Measurements from ENCODE around the gene IL17D. TPM values are rescaled to one million over a fixed set of nuclear protein-coding genes. Genes with fewer than 3 reads are reported as not detected.

IL17D gene
- total and polyA plus RNA-seq, 2 donors (not counting 1 experiment from before 2014, with no cell fraction given), result 0.09 TPM; not detected in 1

DNA sequence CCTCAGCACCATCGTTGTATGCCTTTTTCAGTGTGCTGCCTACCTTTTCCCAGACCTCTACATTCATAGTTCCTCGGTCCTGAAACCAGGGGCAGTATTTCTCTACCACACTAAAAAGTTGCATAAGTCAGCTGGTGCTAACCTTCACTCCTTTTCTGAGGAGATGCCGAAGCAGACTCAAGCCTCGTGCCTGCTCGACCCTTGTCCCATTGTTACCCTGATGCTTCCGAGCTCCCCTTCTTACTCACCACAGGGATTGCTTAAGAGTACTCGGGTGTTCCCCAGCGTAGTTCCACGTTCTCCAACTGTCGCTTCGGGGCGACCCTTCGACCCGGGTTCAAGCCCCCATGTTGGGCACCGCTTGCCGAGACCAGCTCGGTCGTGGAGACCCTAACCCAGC lies 19.0 kb upstream of the IL17D start:
- Histone ChIP-seq H3K36me3 (replicated peaks in 1 of 2; ENCODE audit: control extremely low read depth in 1 of 2, control insufficient read depth in 1 of 2, extremely low read depth in 1 of 2, insufficient read depth in 2 of 2, low read length in 1 of 2) (peaks cover 4 to 5% of the 10 kb centered on the region in 2 experiments), H3K79me2 (ENCODE audit: control insufficient read depth, insufficient read depth, low read length) (no peaks in the 10 kb centered on the region), H2AFZ (ENCODE audit: insufficient read depth, low read depth, low read length, poor library complexity, severe bottlenecking) (no peak overlapping the region), H3K4me1 (ENCODE audit: control insufficient read depth in 2 of 2, insufficient read depth in 2 of 2, low read length in 2 of 2) (no peaks in the 10 kb centered on the region), H3K4me3 (ENCODE audit: control extremely low read depth in 1 of 5, extremely low read depth in 1 of 5, insufficient read depth in 1 of 5, low read depth in 2 of 5, low read length in 4 of 5) (no peak overlapping the region), H3K9ac (ENCODE audit: low read length) (no peak overlapping the region), H3K9me3 (ENCODE audit: control extremely low read depth in 1 of 3, control insufficient read depth in 2 of 3, insufficient read depth in 1 of 3, low read length in 2 of 3) (no peaks in the 10 kb centered on the region), H4K20me1 (ENCODE audit: control insufficient read depth, insufficient read depth, low read length, poor library complexity, severe bottlenecking) (no peaks in the 10 kb centered on the region), H3K27ac (ENCODE audit: low read length in 2 of 2) (no peak overlapping the region), H3K4me2 (replicated peaks; ENCODE audit: low read depth, low read length, poor library complexity, severe bottlenecking) (no peak overlapping the region), H3K27me3 (replicated peaks in 1 of 4; ENCODE audit: control extremely low read depth in 1 of 4, control insufficient read depth in 3 of 4, insufficient read depth in 4 of 4, low read length in 3 of 4) (no peaks in the 10 kb centered on the region)
- intact Hi-C loops (cut with micrococcal nuclease), result no loop called here
- Mint-ChIP-seq H3K27me3 (no peaks in the 10 kb centered on the region), H3K9me3 (ENCODE audit: insufficient read depth) (no peaks in the 10 kb centered on the region), H3K4me1 (no peaks in the 10 kb centered on the region), H3K4me3 (no peak overlapping the region), H3K27ac (no peak overlapping the region)
- WGBS (ENCODE audit: insufficient coverage), result 90% methylated on average over 17 of the region's 18 CpGs
- TF ChIP-seq EZH2 (IDR thresholded peaks at IDR 0.05; ENCODE audit: borderline replicate concordance, insufficient read depth, low read depth, low read length, poor library complexity, severe bottlenecking), result no peak
- TF ChIP-seq, protein P1, sequence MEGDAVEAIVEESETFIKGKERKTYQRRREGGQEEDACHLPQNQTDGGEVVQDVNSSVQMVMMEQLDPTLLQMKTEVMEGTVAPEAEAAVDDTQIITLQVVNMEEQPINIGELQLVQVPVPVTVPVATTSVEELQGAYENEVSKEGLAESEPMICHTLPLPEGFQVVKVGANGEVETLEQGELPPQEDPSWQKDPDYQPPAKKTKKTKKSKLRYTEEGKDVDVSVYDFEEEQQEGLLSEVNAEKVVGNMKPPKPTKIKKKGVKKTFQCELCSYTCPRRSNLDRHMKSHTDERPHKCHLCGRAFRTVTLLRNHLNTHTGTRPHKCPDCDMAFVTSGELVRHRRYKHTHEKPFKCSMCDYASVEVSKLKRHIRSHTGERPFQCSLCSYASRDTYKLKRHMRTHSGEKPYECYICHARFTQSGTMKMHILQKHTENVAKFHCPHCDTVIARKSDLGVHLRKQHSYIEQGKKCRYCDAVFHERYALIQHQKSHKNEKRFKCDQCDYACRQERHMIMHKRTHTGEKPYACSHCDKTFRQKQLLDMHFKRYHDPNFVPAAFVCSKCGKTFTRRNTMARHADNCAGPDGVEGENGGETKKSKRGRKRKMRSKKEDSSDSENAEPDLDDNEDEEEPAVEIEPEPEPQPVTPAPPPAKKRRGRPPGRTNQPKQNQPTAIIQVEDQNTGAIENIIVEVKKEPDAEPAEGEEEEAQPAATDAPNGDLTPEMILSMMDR (IDR thresholded peaks at IDR 0.05), result no peak
- ATAC-seq (ENCODE audit: low read depth), result no peak
- no peak for DNase-seq
- ChIA-PET POLR2A (no interaction called here), CTCF (no interaction called here)

DNA sequence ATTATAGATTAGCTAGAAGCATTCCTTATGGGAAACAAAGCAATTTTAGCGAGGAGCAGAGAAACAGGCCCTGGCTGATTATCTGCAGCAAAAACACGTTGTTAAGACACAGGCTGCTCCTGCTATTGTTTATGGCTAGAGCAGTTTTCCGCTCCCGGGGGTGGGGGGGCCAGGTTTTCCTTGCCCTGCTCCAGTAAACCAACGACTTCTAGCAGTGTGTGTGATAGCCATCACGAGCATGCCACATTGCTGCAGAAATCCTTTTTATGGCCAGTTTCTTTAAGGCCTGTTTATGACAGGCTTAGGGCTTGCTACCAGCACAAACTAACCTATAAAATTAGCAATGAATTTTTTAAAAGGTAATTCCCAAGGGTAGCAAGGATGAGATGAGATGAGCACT lies 18.4 kb upstream of the IL17D start:
- ChIA-PET CTCF (no interaction called here), POLR2A (no interaction called here)
- TF ChIP-seq, protein P1 (IDR thresholded peaks at IDR 0.05), result no peak
- no peak for TF ChIP-seq EZH2 (IDR thresholded peaks at IDR 0.05; ENCODE audit: borderline replicate concordance, insufficient read depth, low read depth, low read length, poor library complexity, severe bottlenecking)
- no peaks in the 10 kb centered on the region for H3K27me3 Mint-ChIP-seq
- no peak for DNase-seq
- H3K4me1 ChIP-seq (ENCODE audit: control insufficient read depth in 2 of 2, insufficient read depth in 2 of 2, low read length in 2 of 2), result no peaks in the 10 kb centered on the region
- no peak overlapping the region for H2AFZ ChIP-seq (ENCODE audit: insufficient read depth, low read depth, low read length, poor library complexity, severe bottlenecking)
- H3K27me3 ChIP-seq (replicated peaks in 1 of 4; ENCODE audit: control extremely low read depth in 1 of 4, control insufficient read depth in 3 of 4, insufficient read depth in 4 of 4, low read length in 3 of 4), result no peaks in the 10 kb centered on the region
- no peaks in the 10 kb centered on the region for H3K79me2 ChIP-seq (ENCODE audit: control insufficient read depth, insufficient read depth, low read length)
- no peak overlapping the region for H3K4me3 ChIP-seq (ENCODE audit: control extremely low read depth in 1 of 5, extremely low read depth in 1 of 5, insufficient read depth in 1 of 5, low read depth in 2 of 5, low read length in 4 of 5)
- H3K27ac Mint-ChIP-seq, result no peak overlapping the region
- WGBS (ENCODE audit: insufficient coverage), result 98% methylated on average over 6 of the region's 6 CpGs
- intact Hi-C loops (cut with micrococcal nuclease), result no loop called here
- H3K9ac ChIP-seq (ENCODE audit: low read length), result no peak overlapping the region
- ATAC-seq (ENCODE audit: low read depth), result no peak
- H3K9me3 Mint-ChIP-seq (ENCODE audit: insufficient read depth), result no peaks in the 10 kb centered on the region
- no peaks in the 10 kb centered on the region for H4K20me1 ChIP-seq (ENCODE audit: control insufficient read depth, insufficient read depth, low read length, poor library complexity, severe bottlenecking)
- no peak overlapping the region for H3K4me3 Mint-ChIP-seq
- H3K36me3 ChIP-seq (replicated peaks in 1 of 2; ENCODE audit: control extremely low read depth in 1 of 2, control insufficient read depth in 1 of 2, extremely low read depth in 1 of 2, insufficient read depth in 2 of 2, low read length in 1 of 2), result peaks cover 1 to 5% of the 10 kb centered on the region in 2 experiments
- H3K4me2 ChIP-seq (replicated peaks; ENCODE audit: low read depth, low read length, poor library complexity, severe bottlenecking), result no peak overlapping the region
- no peak overlapping the region for H3K27ac ChIP-seq (ENCODE audit: low read length in 2 of 2)
- no peaks in the 10 kb centered on the region for H3K4me1 Mint-ChIP-seq
- H3K9me3 ChIP-seq (ENCODE audit: control extremely low read depth in 1 of 3, control insufficient read depth in 2 of 3, insufficient read depth in 1 of 3, low read length in 2 of 3), result no peaks in the 10 kb centered on the region
